Liver (tissue), 9 donors: ENCODE measurements around the gene PANK1. TPM values are rescaled to one million over a fixed set of nuclear protein-coding genes. Genes with fewer than 3 reads are reported as not detected.

Experiments
- DNase-seq: peaks from one replicate; pipeline ENCODE4 v3.0.0-alpha.2; 2017; ENCODE audit warnings: low spot score
- H3K27ac ChIP-seq, 2 donors: one replicate each; pipeline ENCODE4 v1.7.0; 2013; ENCODE audit warnings: inconsistent platforms in 2 of 2, low read length in 2 of 2, control low read depth in 1 of 2, low read depth in 1 of 2, mild to moderate bottlenecking in 1 of 2
- H3K27me3 ChIP-seq, 4 donors: one replicate each; pipeline versions ENCODE4 v1.6.1 to v1.7.0; 2013; ENCODE audit warnings: low read length in 3 of 4, inconsistent platforms in 1 of 4, mild to moderate bottlenecking in 1 of 4, moderate library complexity in 1 of 4; ENCODE audit not compliant: control insufficient read depth in 4 of 4, insufficient read depth in 4 of 4
- H3K36me3 ChIP-seq, 4 donors: one replicate each; pipeline versions ENCODE4 v1.6.1 to v1.7.0; 2013; ENCODE audit warnings: low read length in 3 of 4, mild to moderate bottlenecking in 3 of 4, low read depth in 1 of 4, moderate library complexity in 1 of 4; ENCODE audit not compliant: control insufficient read depth in 4 of 4, insufficient read depth in 3 of 4
- H3K4me1 ChIP-seq, 4 donors: one replicate each; pipeline versions ENCODE4 v1.6.1 to v1.7.0; 2013; ENCODE audit warnings: low read length in 3 of 4, mild to moderate bottlenecking in 3 of 4, moderate library complexity in 1 of 4; ENCODE audit not compliant: control insufficient read depth in 4 of 4, insufficient read depth in 4 of 4
- H3K4me3 ChIP-seq, 3 donors: one replicate each; pipeline versions ENCODE4 v1.6.1 to v1.7.0; 2013; ENCODE audit warnings: low read length in 3 of 3, control low read depth in 1 of 3, low read depth in 1 of 3, mild to moderate bottlenecking in 1 of 3
- H3K9ac ChIP-seq, 2 donors: one replicate each; pipeline ENCODE4 v1.7.0; 2013; ENCODE audit warnings: low read length in 2 of 2, mild to moderate bottlenecking in 2 of 2, moderate library complexity in 2 of 2, control low read depth in 1 of 2, low read depth in 1 of 2
- H3K9me3 ChIP-seq, 4 donors: one replicate each; pipeline versions ENCODE4 v1.6.1 to v1.7.0; 2013; ENCODE audit warnings: low read length in 3 of 4; ENCODE audit not compliant: control insufficient read depth in 4 of 4
- ATF3 ChIP-seq: IDR thresholded peaks from 2 replicates; pipeline ENCODE4 v1.6.1; 2016; ENCODE audit warnings: antibody characterized with exemption
- CTCF ChIP-seq: fragments of 150-350 bp; IDR thresholded peaks from 2 replicates; pipeline ENCODE4 v1.5.1; 2017; ENCODE audit warnings: improper control_type of control experiment, low read depth, low read length; ENCODE audit not compliant: missing input control
- EGR1 ChIP-seq, 2 donors: IDR thresholded peaks; 2 replicates each; pipeline ENCODE4 v1.6.1; 2016 to 2018; ENCODE audit warnings: antibody characterized with exemption in 2 of 2, low read depth in 2 of 2
- FOXA1 ChIP-seq: IDR thresholded peaks from 2 replicates; pipeline ENCODE4 v1.6.1; 2016; ENCODE audit warnings: antibody characterized with exemption
- FOXA2 ChIP-seq: IDR thresholded peaks from 2 replicates; pipeline ENCODE4 v1.6.1; 2016; ENCODE audit warnings: antibody characterized with exemption
- GABPA ChIP-seq, 2 donors: IDR thresholded peaks in 1 of 2; conservative IDR thresholded peaks in 1 of 2; 2 replicates each; pipeline ENCODE4 v1.6.1; 2016; ENCODE audit warnings: antibody characterized with exemption in 2 of 2, mild to moderate bottlenecking in 1 of 2, moderate library complexity in 1 of 2
- HNF4A ChIP-seq, 2 donors: conservative IDR thresholded peaks; 2 replicates each; pipeline ENCODE4 v1.6.1; 2016; ENCODE audit warnings: antibody characterized with exemption in 2 of 2, mild to moderate bottlenecking in 2 of 2
- HNF4G ChIP-seq: IDR thresholded peaks from 2 replicates; pipeline ENCODE4 v1.6.1; 2016; ENCODE audit warnings: antibody characterized with exemption
- NR2F2 ChIP-seq: IDR thresholded peaks from 2 replicates; pipeline ENCODE4 v1.6.1; 2016; ENCODE audit warnings: antibody characterized with exemption
- RAD21 ChIP-seq, 2 donors: IDR thresholded peaks; 2 replicates each; pipeline ENCODE4 v1.6.1; 2016; ENCODE audit warnings: antibody characterized with exemption in 2 of 2, mild to moderate bottlenecking in 2 of 2
- REST ChIP-seq: IDR thresholded peaks from 2 replicates; pipeline ENCODE4 v1.6.1; 2016; ENCODE audit warnings: antibody characterized with exemption, mild to moderate bottlenecking
- RXRA ChIP-seq, 2 donors: IDR thresholded peaks; 2 replicates each; pipeline ENCODE4 v1.6.1; 2017 to 2018; ENCODE audit warnings: antibody characterized with exemption in 2 of 2, mild to moderate bottlenecking in 1 of 2
- SP1 ChIP-seq: IDR thresholded peaks from 2 replicates; pipeline ENCODE4 v1.6.1; 2018; ENCODE audit warnings: antibody characterized with exemption, mild to moderate bottlenecking
- TAF1 ChIP-seq: conservative IDR thresholded peaks from 2 replicates; pipeline ENCODE4 v1.6.1; 2016; ENCODE audit warnings: antibody characterized with exemption, mild to moderate bottlenecking
- YY1 ChIP-seq: IDR thresholded peaks from 2 replicates; pipeline ENCODE4 v1.6.1; 2016; ENCODE audit warnings: antibody characterized with exemption, mild to moderate bottlenecking
- ZBTB33 ChIP-seq: IDR thresholded peaks from 2 replicates; pipeline ENCODE4 v1.6.1; 2016; ENCODE audit warnings: antibody characterized with exemption
- WGBS: extraction: QIAGEN DNeasy Blood & Tissue Kit; methylation state at CpG from one replicate; pipeline ENCODE4 v1.1.7; 2013; 5-methylcytosine and 5-hydroxymethylcytosine counted together
- polyA plus RNA-seq, 2 donors: library from polyadenylated mRNA; stranded (reverse) in 1 of 2; unstranded in 1 of 2; fragments of 200-250 nt in 1 of 2; fragments of >200 nt in 1 of 2; fragmentation: Nextera tagmentation in 1 of 2; extraction: Ambion mirVana in 1 of 2; gene quantifications; one replicate each; pipeline versions ENCODE4 v1.2.1 to v1.2.3, GENCODE V29; 2013 to 2015
- total RNA-seq, 2 donors: library from RNA; depleted of rRNA; stranded (reverse); fragments of >200 nt; gene quantifications; one replicate each; pipeline ENCODE4 v1.2.3, GENCODE V29; 2014
- donor health status: healthy.
- donor health status: healthy.
- donor health status: healthy.
- donor health status: healthy.
- donor health status: healthy.

The PANK1 gene
- total and polyA plus RNA-seq, 4 donors: 30.0 to 105 (median 44.7) TPM

GRCh38 chr10:89567576-89568245, 77.3 kb downstream of the PANK1 start:
- 78% methylated on average over 3 of the region's 3 CpGs for WGBS
- Histone ChIP-seq H3K27me3 (no peaks in the 10 kb centered on the region), H3K36me3 (no peaks in the 10 kb centered on the region)

More at GRCh38 chr10:89567576-89568245, 77.3 kb downstream of the PANK1 start:
- no peak overlapping the region for H3K9ac ChIP-seq
- TF ChIP-seq GABPA (IDR thresholded peaks at IDR 0.05 in 1 of 2, conservative IDR thresholded peaks at IDR 0.05 in 1 of 2) (no peak), CTCF (no peak), YY1 (no peak), REST (no peak), NR2F2 (no peak), RXRA (IDR thresholded peaks at IDR 0.05) (no peak), FOXA1 (no peak), EGR1 (IDR thresholded peaks at IDR 0.05; ENCODE audit: low read depth in 2 of 2) (no peak), TAF1 (no peak), HNF4G (no peak), ZBTB33 (no peak), SP1 (no peak), FOXA2 (no peak), HNF4A (conservative IDR thresholded peaks at IDR 0.05) (no peak), ATF3 (no peak), RAD21 (IDR thresholded peaks at IDR 0.05) (no peak)
- peaks cover 1 to 12% (median 12%) of the 10 kb centered on the region in 4 donors for H3K4me1 ChIP-seq
- H3K27ac ChIP-seq: no peak overlapping the region
- no peak overlapping the region for H3K4me3 ChIP-seq
- no peaks in the 10 kb centered on the region for H3K9me3 ChIP-seq
- DNase-seq: no peak
